ENCODE measurements around the gene GNPAT. TPM values are rescaled to one million over a fixed set of nuclear protein-coding genes. Genes with fewer than 3 reads are reported as not detected.

The GNPAT gene
- total and polyA plus RNA-seq, 3 experiments from 2014 or later: 33.2 to 51.8 (median 49.2) TPM

GRCh38 chr1:231317306-231318014 lies 76.4 kb downstream of the GNPAT start:
- H3K4me1 Mint-ChIP-seq: peaks cover 0 to 3% (median 3%) of the 10 kb centered on the region in 3 donors
- H3K4me1 ChIP-seq (ENCODE audit: insufficient read depth, low read length): no peaks in the 10 kb centered on the region
- H3K36me3 ChIP-seq (ENCODE audit: insufficient read depth, low read length): no peaks in the 10 kb centered on the region
- ChIA-PET CTCF (interaction anchor here (1.3 to 1.7 kb wide), 3 partner anchors 17 to 286 kb away, joined by 3 to 4 read pairs (median 3); no protein-coding TSS in a partner anchor), POLR2A (no interaction called here)
- no peak overlapping the region for H3K27ac Mint-ChIP-seq
- no peak overlapping the region for H3K27ac ChIP-seq (ENCODE audit: low read depth, low read length)
- no peak overlapping the region for H3K4me3 Mint-ChIP-seq
- H3K27me3 Mint-ChIP-seq: peaks cover 0 to 2% of the 10 kb centered on the region in 2 donors
- no peak for DNase-seq
- H3K9me3 ChIP-seq (ENCODE audit: low read length): no peaks in the 10 kb centered on the region
- no peak overlapping the region for H3K4me3 ChIP-seq (ENCODE audit: low read length)
- no peaks in the 10 kb centered on the region for H3K27me3 ChIP-seq (ENCODE audit: insufficient read depth, low read length, poor library complexity, severe bottlenecking)
- no peaks in the 10 kb centered on the region for H3K36me3 Mint-ChIP-seq
- no peaks in the 10 kb centered on the region for H3K9me3 Mint-ChIP-seq

- H3K36me3 ChIP-seq (ENCODE audit: insufficient read depth, low read length): no peaks in the 10 kb centered on the region
- peaks cover 0 to 2% of the 10 kb centered on the region in 2 donors for H3K27me3 Mint-ChIP-seq
- ChIA-PET CTCF (no interaction called here), POLR2A (no interaction called here)
- peaks cover 0 to 3% (median 3%) of the 10 kb centered on the region in 3 donors for H3K4me1 Mint-ChIP-seq
- no peak overlapping the region for H3K4me3 Mint-ChIP-seq
- no peaks in the 10 kb centered on the region for H3K27me3 ChIP-seq (ENCODE audit: insufficient read depth, low read length, poor library complexity, severe bottlenecking)
- no peaks in the 10 kb centered on the region for H3K9me3 ChIP-seq (ENCODE audit: low read length)
- H3K4me1 ChIP-seq (ENCODE audit: insufficient read depth, low read length): no peaks in the 10 kb centered on the region
- no peaks in the 10 kb centered on the region for H3K9me3 Mint-ChIP-seq
- no peak overlapping the region for H3K27ac Mint-ChIP-seq
- H3K36me3 Mint-ChIP-seq: no peaks in the 10 kb centered on the region
- H3K27ac ChIP-seq (ENCODE audit: low read depth, low read length): no peak overlapping the region
- H3K4me3 ChIP-seq (ENCODE audit: low read length): no peak overlapping the region
- no peak for DNase-seq
Observed at GRCh38 chr1:231318015-231318355, 77.0 kb downstream of the GNPAT start.

- Mint-ChIP-seq H3K9me3 (no peaks in the 10 kb centered on the region), H3K27me3 (peaks cover 0 to 2% of the 10 kb centered on the region in 2 donors), H3K4me3 (no peak overlapping the region), H3K4me1 (peaks cover 0 to 3% (median 3%) of the 10 kb centered on the region in 3 donors), H3K27ac (no peak overlapping the region), H3K36me3 (peaks cover 0 to 1% (median 0%) of the 10 kb centered on the region in 3 donors)
- H3K27ac ChIP-seq (ENCODE audit: low read depth, low read length): no peak overlapping the region
- no peaks in the 10 kb centered on the region for H3K9me3 ChIP-seq (ENCODE audit: low read length)
- no peak for DNase-seq
- ChIA-PET CTCF (no interaction called here), POLR2A (no interaction called here)
- H3K4me3 ChIP-seq (ENCODE audit: low read length): no peak overlapping the region
- H3K4me1 ChIP-seq (ENCODE audit: insufficient read depth, low read length): no peaks in the 10 kb centered on the region
- no peaks in the 10 kb centered on the region for H3K27me3 ChIP-seq (ENCODE audit: insufficient read depth, low read length, poor library complexity, severe bottlenecking)
- H3K36me3 ChIP-seq (ENCODE audit: insufficient read depth, low read length): no peaks in the 10 kb centered on the region
Observed at GRCh38 chr1:231318568-231318967, 77.6 kb downstream of the GNPAT start.

GRCh38 chr1:231319080-231319479 lies 78.1 kb downstream of the GNPAT start:
- no peaks in the 10 kb centered on the region for H3K9me3 ChIP-seq (ENCODE audit: low read length)
- H3K36me3 ChIP-seq (ENCODE audit: insufficient read depth, low read length): no peaks in the 10 kb centered on the region
- Mint-ChIP-seq H3K27ac (peak overlapping the region in 1 of 8 donors; percentile 23), H3K4me1 (peaks cover 0 to 3% (median 3%) of the 10 kb centered on the region in 3 donors), H3K9me3 (no peaks in the 10 kb centered on the region), H3K27me3 (peaks cover 0 to 2% of the 10 kb centered on the region in 2 donors), H3K36me3 (peaks cover 0 to 1% (median 0%) of the 10 kb centered on the region in 3 donors), H3K4me3 (no peak overlapping the region)
- ChIA-PET CTCF (no interaction called here), POLR2A (no interaction called here)
- no peak overlapping the region for H3K4me3 ChIP-seq (ENCODE audit: low read length)
- H3K27ac ChIP-seq (ENCODE audit: low read depth, low read length): no peak overlapping the region
- no peak for DNase-seq
- no peaks in the 10 kb centered on the region for H3K27me3 ChIP-seq (ENCODE audit: insufficient read depth, low read length, poor library complexity, severe bottlenecking)
- H3K4me1 ChIP-seq (ENCODE audit: insufficient read depth, low read length): no peaks in the 10 kb centered on the region

- ChIA-PET CTCF (no interaction called here), POLR2A (no interaction called here)
- H3K36me3 ChIP-seq (ENCODE audit: insufficient read depth, low read length): no peaks in the 10 kb centered on the region
- Mint-ChIP-seq H3K9me3 (no peaks in the 10 kb centered on the region), H3K36me3 (peaks cover 0 to 1% (median 0%) of the 10 kb centered on the region in 3 donors), H3K27ac (no peak overlapping the region), H3K4me1 (no peaks in the 10 kb centered on the region), H3K4me3 (no peak overlapping the region), H3K27me3 (no peaks in the 10 kb centered on the region)
- no peak overlapping the region for H3K27ac ChIP-seq (ENCODE audit: low read depth, low read length)
- no peaks in the 10 kb centered on the region for H3K27me3 ChIP-seq (ENCODE audit: insufficient read depth, low read length, poor library complexity, severe bottlenecking)
- no peaks in the 10 kb centered on the region for H3K4me1 ChIP-seq (ENCODE audit: insufficient read depth, low read length)
- H3K4me3 ChIP-seq (ENCODE audit: low read length): no peak overlapping the region
- no peak for DNase-seq
- H3K9me3 ChIP-seq (ENCODE audit: low read length): no peaks in the 10 kb centered on the region
Observed at GRCh38 chr1:231322880-231323530, 82.0 kb downstream of the GNPAT start.

- no peak for DNase-seq
- no peak overlapping the region for H3K4me3 Mint-ChIP-seq
- Histone ChIP-seq H3K4me3 (ENCODE audit: low read length) (no peak overlapping the region), H3K9me3 (ENCODE audit: low read length) (no peaks in the 10 kb centered on the region), H3K27ac (ENCODE audit: low read depth, low read length) (no peak overlapping the region), H3K36me3 (ENCODE audit: insufficient read depth, low read length) (no peaks in the 10 kb centered on the region), H3K27me3 (ENCODE audit: insufficient read depth, low read length, poor library complexity, severe bottlenecking) (no peaks in the 10 kb centered on the region), H3K4me1 (ENCODE audit: insufficient read depth, low read length) (no peaks in the 10 kb centered on the region)
- peaks cover 6 to 11% (median 10%) of the 10 kb centered on the region in 3 donors for H3K4me1 Mint-ChIP-seq
- POLR2A ChIA-PET: no interaction called here
- H3K27ac Mint-ChIP-seq: no peak overlapping the region
- H3K36me3 Mint-ChIP-seq: peaks cover 0 to 1% (median 0%) of the 10 kb centered on the region in 3 donors
- CTCF ChIA-PET: no interaction called here
- H3K27me3 Mint-ChIP-seq: no peaks in the 10 kb centered on the region
- no peaks in the 10 kb centered on the region for H3K9me3 Mint-ChIP-seq
Observed at GRCh38 chr1:231324660-231325059, 83.6 kb downstream of the GNPAT start.

GRCh38 chr1:231326248-231326647 lies 85.2 kb downstream of the GNPAT start:
- Histone ChIP-seq H3K4me1 (ENCODE audit: insufficient read depth, low read length) (no peaks in the 10 kb centered on the region), H3K27me3 (ENCODE audit: insufficient read depth, low read length, poor library complexity, severe bottlenecking) (no peaks in the 10 kb centered on the region), H3K27ac (ENCODE audit: low read depth, low read length) (no peak overlapping the region), H3K9me3 (ENCODE audit: low read length) (no peaks in the 10 kb centered on the region), H3K4me3 (ENCODE audit: low read length) (no peak overlapping the region), H3K36me3 (ENCODE audit: insufficient read depth, low read length) (no peaks in the 10 kb centered on the region)
- Mint-ChIP-seq H3K36me3 (peaks cover 0 to 5% (median 1%) of the 10 kb centered on the region in 3 donors), H3K27ac (no peak overlapping the region), H3K4me3 (no peak overlapping the region), H3K9me3 (no peaks in the 10 kb centered on the region), H3K4me1 (peaks cover 7 to 18% (median 16%) of the 10 kb centered on the region in 3 donors), H3K27me3 (no peaks in the 10 kb centered on the region)
- ChIA-PET CTCF (no interaction called here), POLR2A (interaction anchor here (1.5 kb wide), 1 partner anchor 12 kb away, joined by 3 read pairs; the partner anchor contains the start of genes EXOC8 and SPRTN)
- no peak for DNase-seq

All from CD8-positive, alpha-beta memory T cell (primary cell).